Activated CD8-positive, alpha-beta memory T cell treated with anti-CD3 and anti-CD28 coated beads, Interleukin-2, amount 50 U/mL, for 1 hour (primary cell): ENCODE results near the gene KLF1.
A peak's percentile ranks its signal among the peaks of the same experiment; 100 is the strongest.
"Not testable (repeated sequence)": the region's sequence is repeated elsewhere in the genome, so short reads cannot be mapped to it uniquely, and the experiment has no call there.

Experiments used
- DNase-seq: peaks from one replicate; pipeline ENCODE4 v3.0.0-alpha.2; 2020; ENCODE audit errors: extremely low read depth

KLF1 gene

DNA sequence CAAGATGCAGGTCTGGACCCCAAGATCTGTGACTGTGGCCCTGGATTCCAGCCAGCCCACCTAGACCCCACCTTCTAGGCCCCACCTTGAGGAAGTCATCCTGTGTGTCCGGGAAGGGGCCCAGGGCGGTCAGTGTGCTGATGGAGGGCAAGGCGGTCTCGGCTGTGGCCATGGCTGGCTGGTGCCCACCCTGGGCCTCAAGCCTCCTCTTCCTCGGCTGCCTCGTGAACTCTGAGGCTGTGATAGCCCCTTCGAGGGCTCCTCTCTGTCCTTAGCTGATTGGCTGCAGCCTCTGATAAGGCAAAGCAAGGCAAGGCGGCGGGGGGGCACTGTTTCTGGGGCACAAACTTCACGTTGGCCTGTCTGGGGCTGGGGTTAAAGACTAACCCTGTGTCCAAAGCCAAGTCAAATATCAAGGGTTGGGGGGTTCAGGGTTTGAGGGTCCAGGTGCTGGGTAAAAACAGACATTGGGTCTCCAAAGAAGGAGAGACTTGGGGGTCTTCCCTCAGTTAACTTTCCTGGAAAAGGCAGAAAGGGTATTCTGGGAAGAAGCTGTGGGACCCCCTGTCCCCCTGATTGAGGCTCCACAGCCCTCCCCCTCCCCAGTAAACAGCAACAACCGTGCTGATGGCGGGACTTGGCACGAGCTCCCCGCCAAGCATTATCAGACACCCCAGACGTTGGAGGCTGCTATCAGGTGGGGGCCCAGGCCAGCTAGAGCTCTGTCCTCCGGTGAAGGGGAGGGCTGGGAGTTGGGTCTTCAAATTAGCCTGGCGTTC, at the start of gene KLF1:
KLF1 (minus strand) TSS at position 233 of the 779 bp plus-strand sequence; CDS start at position 172, 61 bp downstream.
- DNase-seq = no peak

DNA sequence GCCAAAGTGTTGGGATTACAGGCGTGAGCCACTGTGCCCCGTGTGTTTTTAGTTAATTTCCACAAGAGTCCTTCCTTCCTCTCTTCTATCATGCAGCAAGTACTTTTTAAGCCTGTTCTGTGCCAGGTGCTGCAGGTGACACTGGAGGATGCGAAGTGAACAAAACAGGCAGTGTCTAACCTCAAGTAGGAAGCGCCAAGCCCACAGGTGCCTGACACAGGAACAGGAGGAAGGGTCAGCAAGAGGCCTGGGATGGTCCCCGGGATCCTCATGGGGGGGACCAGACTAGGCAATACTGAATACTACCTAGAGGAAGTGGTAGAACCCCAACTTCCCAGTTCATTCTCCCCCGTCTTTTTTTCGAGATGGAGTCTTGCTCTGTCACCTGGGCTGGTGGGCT, 49.6 kb upstream of the KLF1 start:
- DNase-seq = no peak

DNA sequence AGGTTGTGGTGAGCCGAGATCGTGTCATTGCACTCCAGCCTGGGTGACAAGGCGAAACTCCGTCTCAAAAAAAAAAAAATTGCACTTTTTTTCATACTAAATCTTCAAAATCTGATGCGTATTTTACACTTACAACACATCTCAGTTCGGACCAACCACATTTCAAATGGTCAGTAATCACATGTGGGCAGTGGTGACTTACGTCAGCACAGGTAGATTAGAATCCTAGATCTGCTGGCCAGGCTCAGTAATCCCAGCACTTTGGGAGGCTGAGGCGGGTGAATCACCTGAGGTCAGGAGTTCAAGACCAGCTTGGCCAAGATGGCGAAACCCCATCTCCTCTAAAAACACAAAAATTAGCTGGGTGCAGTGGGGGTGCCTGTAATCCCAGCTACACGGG, 48.1 kb upstream of the KLF1 start:
- DNase-seq = no peak

DNA sequence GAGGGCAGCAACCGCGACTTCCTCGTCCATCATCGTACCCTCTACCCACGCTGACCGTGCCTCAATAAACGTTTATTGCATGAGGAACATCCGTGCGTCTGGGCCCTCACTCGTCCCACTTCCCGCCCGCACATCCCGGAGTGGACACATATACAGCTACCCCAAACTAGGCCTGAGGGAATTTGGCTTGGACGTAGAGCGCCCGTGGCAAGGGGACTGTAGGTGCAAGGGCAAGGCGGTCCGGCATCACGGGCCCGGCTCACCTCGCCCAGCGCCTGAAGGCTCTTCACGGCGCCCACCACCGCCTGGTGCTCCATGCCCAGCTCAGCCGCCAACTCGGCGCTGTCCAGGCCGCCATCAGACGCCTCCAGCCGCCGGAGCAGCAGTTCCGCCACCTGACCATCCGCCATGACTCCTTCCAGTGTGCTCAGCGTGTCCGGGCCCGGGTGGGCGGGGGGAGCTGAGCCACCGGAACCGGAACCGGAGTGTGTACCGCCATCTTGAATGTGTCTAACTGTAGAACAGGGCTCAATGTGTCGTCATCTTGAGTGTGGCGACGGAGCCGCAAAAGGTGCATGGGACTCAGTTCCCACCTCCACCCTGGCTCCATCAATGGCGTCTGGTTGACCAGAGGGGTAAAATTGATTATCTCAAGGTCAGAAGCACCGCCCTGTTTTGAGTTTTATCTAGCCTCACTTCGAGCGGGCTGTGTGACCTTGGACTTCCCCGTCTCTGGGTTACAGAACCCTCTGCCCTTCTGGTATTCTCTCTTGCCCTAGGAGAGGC, 46.5 kb upstream of the KLF1 start, which contains the start of gene FARSA:
FARSA (minus strand) TSS at position 425 of the 786 bp plus-strand sequence; CDS start at position 410, 15 bp downstream.
- DNase-seq = peak; percentile 69

DNA sequence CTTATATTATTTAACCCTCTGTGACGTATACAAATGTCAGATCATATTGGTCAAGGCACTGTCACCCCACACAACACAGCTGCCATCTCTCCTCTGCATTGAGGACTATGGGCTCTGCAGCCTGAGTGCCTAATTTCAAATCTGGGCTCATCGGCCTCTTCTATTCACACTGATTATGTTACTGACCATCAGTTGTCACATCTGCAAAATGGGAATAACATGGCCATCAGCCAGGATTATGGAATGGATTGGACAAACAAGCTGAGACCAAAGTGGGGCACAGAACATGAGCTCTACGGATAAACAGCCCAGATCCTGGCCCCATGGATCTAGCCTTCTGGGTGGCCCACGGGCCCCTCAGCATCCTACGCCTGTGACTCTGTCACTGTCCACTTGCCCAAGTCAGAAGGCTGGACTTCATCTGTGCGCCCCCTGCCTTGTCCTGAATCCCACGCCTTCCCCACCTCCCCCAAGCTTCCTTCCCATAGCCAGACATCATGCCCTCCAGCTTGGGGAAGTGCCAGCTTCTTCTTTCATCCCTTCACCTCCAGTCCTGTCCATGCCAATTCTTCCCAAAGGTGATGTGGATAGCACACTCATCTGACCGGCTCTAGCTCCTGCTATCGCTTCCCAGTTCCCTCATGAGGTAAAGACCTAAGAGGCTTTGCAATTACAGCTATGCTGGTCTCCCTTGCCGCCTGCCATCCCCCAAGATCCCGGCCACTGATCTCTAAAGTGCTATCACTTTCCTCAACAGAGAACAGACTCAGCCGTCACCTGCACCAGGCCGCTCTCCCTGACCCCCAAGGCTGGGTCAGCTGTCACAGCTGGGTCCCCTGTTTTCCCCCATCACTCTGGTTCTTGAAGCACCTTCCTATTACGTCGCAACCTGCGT, 45.6 kb upstream of the KLF1 start:
- DNase-seq = no peak

DNA sequence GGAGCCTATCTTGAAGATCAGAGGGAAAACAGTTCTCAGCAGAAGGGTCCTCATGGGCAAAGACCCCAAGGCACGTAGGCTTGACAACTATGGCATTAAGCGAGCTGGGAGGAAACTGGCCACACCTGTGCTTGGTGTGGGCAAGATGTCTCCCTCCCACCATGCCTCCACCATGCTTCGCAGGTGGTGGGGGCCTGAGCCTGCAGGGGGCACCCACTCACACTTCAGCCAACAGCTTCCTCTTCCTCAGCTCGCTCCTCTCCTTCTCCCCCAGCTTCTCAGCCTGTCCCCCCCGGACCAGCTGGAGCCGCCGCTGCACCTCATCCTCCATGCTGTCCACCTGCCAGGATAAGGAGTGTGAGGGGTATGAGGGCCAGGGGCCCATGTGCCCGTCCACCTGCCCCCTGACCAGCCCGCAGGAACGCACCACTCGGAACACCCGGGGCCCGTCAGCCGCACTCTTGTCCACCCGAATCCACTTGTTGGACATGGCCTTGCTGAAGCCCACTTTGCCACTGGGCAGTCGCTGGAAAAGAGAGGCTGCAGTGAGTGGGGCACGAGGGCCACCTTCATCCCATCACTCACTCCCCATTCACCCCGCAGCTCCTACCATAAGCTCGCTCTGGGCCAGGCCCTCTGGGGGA, 43.1 kb upstream of the KLF1 start:
- no peak for DNase-seq

DNA sequence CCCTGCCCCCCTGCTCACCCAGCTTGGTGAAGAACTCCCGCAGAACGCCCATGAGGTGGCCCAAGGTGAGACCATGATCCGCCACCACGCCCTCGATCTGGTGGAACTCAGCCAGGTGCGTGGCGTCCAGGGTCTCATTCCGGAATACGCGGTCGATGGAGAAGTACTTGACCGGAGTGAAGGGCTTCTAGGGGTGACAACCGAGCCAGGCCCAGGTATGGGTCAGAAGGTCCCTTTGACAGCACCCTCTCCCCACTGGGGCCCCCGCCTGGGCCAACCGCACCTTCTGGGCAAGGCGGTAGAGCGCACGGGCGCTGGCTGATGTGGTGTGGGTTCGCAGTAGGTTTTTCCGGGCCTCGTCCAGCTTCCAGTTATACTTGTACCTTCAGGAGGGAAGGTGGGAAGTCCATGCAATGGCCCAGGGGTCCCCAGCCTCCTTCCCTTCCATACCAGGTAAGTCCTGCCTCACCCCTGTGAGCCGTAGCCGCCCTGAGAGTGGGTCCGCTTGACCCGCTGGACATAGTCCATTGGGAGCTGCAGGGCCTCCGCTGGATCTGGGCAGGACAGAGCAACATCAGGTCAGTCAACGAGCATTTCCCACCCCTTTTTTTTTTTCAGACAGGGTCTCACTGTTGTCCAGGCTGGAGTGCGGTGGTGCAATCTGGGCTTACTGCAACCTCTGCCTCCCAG, 37.8 kb upstream of the KLF1 start:
- DNase-seq = no peak

DNA sequence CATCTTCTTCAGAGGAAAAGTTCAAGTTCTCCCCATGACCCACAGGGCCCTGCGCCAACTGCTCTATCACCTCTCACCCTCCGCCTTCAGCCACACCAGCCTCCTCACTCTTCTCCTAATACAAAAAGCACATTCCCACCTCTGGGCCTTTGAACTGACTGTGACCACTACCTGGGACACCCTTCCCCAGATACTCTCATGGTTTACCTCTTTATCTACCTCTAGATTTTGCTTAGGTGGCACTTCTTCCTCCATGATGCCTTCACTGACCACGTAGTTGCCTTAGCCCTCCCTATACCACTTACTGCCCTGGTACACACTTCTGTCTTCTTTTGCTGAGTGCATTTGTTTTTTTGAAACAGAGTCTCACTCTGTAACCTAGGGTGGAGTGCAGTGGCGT, 36.0 kb upstream of the KLF1 start:
- no peak for DNase-seq

DNA sequence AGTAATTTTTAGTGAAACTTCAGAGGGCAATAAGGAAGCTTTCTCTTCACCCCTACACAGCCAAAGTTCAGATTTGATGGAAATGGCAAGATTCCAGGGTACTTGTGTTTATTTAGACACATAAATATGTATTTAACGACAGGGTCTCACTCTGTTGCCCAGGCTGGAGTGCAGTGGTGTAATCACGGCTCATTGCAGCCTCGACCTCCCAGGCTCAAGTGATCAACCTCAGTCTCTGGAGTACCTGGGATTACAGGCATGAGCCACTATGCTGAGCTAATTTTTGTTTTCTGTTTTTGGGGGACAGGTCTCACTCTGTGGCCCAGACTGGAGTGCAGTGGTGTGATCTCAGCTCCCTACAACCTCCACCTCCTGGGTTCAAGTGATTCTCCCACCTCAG, 34.0 kb upstream of the KLF1 start:
- no peak for DNase-seq

DNA sequence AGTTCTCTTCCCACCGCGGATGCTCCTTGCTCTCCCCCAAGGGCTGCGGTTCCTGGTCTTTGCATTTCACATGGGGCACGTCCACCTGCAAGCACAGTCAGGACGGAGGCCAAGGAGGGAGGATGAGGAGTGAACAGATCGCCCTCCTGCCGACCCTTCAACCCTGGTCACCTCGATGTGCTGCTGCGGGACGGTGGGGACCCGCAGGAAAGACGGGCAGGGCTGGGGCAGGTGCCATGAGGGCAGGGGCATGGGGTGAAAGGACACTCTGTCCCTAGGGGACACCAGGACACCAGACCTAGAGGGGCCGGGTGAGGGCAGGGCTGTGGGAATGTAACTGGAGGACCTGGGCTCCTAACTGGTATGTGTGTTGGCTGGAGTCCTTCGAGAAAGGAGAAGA, 31.3 kb upstream of the KLF1 start:
- no peak for DNase-seq

DNA sequence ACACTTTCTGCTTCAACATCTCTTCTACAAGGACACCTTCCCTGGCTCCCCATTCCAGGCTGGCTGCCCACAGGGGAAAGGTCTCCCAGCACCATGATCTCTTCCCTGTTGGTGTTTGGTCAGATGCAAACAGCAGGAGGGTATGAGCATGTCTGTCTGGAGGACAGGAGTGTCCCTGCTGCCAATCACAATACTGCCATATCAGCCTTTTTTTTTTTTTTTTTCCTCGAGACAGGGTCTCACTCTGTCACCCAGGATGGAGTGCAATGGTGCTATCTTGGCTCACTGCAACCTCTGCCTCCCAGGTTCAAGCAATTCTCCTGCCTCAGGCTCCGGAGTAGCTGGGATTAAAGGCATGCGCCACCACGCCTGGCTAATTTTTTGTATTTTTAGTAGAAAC, 28.9 kb upstream of the KLF1 start:
- not testable (repeated sequence) for DNase-seq

DNA sequence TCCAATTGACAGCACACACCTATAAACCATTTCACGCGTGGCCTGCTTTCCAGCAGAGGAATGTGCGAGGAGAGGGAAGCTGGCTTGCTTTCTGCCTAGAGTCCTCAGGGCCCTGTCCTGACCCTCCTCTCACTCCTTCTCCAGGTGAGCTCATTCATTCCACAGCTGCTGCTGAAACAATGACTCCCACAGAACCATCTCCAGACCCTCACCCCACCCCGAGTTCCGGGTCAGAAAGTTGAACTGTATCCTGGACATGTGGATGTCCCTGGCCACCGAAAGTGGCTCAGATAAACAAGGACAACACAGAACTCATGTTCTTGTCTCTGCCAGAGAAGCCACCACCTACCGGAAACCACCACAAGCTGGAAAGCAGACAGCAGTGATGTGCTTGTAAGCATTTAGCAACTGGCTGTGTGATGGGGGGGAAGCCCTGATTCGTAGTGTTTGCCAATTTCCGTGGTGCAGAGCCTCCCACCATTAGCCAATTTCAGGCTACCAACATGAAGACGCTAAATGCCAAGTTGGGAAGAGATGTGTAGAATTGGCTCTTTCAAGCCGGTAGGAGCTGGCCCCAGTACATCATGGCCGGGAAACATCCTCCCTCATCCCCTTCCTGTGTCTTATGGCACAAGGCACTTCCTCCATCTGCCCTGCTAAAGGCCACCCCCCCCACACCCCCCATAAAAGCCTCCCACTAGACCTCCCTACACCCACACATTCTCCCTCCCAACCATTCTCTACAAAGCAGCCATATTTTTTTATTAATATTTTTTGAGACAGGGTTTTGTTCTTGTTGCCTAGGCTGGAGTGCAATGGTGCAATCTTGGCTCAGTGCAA, 27.1 kb upstream of the KLF1 start:
- DNase-seq = no peak

DNA sequence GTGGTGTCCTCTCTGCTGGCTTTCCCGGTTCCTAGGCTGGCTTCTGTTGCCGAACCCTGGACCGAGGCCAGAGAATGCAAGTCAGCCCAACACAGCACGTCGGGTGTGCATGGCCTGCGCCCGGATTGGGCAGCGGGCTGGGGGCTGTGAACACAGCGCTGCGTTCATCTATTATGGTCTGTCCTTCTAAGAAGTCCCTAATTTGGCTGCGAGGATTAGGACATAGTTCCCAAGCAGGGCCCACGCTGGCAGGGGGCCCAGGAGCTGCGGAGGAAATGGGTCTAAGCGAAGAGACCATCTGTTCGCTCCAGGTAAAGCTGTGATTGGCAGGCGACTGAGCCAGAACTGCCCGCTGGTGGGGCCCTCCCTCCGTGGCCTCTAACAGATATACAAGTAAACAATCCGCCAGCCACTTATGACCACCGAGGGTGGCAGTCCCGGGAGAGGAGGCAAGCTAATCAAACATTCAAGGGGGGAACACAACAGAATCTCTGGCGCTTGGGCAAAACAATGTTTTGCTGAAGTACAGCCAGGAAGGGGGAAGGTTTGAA, 26.1 kb upstream of the KLF1 start:
- no peak for DNase-seq

DNA sequence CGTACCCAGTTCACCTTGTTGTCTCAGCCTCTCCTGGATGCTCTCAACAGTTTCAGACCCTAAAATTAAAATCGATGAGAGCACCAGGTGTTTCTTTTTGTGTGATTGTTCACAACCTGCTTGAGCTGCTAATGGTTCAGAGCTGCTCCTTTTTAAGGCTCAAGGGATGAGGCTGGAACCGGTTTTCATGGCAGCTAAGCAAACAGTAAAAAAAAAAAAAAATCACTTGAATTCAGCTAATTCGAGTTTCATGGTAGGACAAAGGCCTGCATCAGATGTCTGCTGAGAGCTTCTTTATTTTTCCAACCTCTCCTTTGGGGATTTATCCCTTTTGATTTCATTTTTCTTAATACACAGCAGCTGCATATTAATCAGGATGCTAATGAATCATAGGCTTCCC, 25.6 kb upstream of the KLF1 start:
- DNase-seq = no peak

DNA sequence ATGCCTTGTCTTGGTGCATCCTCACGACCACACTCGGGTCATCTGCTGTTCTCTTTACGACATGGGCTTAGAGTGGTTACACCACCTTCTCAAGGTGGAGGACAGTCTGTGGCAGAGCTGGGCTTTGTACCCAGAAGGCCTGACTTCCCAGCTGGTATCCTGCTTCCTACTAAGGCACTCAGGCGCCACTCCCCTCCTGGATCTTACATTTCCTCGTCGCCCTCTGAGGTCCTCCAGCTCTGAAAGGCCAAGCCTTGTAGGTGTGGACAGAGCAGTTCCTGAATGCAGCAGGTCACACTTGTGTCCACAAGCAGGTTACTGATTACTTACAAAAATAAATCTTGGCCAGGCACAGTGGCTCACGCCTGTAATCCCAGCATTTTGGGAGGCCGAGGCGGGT, 20.2 kb upstream of the KLF1 start:
- DNase-seq = no peak

DNA sequence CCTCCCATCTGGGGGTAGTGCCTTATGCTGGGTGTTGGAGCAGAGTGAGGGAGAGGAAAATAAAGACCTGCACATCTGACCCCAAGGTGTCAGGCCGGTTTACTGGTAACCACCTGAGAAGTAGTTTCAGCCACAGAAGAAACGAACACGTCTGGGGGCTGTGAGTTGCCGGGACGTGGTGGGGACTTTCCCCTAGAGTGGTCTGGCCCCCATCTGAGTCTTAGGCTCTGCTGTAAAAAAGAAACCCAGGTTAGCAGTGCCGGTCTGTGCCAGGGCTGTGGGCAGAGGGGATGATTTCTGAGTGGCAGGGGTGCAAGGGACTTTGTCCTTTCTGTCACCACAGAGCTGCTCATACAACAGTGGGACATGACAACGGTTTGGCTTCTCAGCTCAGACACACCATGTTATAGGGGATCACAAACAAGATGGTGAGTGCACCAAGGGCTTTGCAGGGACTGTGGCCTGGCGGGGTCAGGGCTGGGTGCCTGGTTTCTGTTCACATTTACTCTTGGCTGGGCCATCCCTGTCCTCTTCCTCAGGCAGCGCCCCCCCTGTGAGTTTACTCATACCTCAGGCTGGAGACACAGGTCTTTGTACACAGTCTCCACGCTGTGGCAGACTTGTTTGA, 13.0 kb upstream of the KLF1 start:
- DNase-seq = no peak

DNA sequence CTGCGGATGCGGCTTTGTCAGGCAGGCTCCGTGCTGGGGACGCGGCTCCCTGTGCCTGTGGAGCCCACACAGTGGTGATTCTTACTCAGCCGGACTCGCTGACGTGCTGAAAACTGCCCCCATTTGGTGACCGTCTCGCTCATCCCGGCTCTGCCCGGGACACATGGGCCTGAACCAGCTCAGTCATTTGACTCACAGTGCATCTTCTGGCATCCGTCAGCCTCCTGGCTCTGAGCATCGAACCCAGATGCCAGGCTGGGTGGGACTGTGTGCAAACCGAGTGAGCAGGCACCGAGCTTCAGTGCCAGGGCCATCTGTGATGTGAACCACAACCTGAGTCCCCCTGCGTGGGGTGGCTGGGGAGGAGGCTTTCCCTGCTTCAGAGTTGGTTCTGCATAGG, 9.5 kb upstream of the KLF1 start:
- no peak for DNase-seq

DNA sequence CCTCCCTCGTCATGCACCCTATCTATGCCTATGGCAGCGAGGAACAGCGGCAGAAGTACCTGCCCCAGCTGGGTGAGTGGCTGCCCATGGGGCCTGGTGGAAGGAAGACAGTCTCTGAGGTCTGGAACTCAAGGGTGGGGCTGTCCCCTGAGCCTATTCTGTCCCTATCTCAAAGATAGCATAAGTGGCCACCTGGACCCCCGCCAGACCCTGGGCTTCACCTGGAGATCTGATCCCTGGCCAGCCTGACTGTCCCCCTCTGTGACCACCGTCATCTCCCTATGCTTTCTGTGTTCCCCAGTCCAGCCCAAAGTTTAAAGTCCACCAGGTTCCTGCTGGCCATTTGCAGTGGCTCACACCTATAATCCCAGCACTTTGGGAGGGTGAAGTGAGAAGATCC, 6.6 kb upstream of the KLF1 start:
- no peak for DNase-seq

DNA sequence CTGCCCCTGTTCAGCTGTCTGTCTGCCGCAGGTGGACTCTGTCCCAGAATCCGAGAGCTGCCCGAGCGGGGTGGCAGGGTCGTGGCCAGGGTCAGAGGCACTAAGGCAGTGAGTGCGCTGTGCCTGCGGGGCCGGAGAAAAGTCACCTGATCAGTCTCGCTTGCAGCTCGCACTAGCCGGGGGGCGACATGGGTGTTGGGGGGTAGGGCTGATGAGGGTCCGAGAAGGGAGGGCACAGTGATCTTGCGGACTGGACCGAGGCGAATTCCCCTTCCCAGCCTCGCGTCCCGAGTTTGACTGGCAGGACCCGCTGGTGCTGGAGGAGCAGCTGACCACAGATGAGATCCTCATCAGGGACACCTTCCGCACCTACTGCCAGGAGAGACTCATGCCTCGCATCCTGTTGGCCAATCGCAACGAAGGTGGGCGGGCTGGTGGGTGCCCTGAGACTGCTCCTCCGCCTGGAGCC, 4.6 kb upstream of the KLF1 start:
- DNase-seq = no peak
